Psoas muscle (tissue), 8 donors: ENCODE measurements around the gene CLCF1. TPM values are rescaled to one million over a fixed set of nuclear protein-coding genes. Genes with fewer than 3 reads are reported as not detected.

Experiments
- ATAC-seq, 4 donors: fragments of 200-7000 bp; cut with Tn5 transposase; one replicate each; pipeline ENCODE4 v1.9.1; 2020; ENCODE audit warnings: moderate library complexity in 3 of 4, mild to moderate bottlenecking in 2 of 4
- DNase-seq, 2 donors: peaks; one replicate each; pipeline ENCODE4 v3.0.0-alpha.2; 2020
- H3K27ac ChIP-seq: fragments of 200-600 bp; one replicate; pipeline ENCODE4 v1.8.0; 2022
- H3K27me3 ChIP-seq, 3 donors: fragments of 200-600 bp in 1 of 3; one replicate each; pipeline versions ENCODE4 v1.6.1 to v1.8.0; 2013 to 2022; ENCODE audit warnings: low read length in 2 of 3, mild to moderate bottlenecking in 2 of 3, moderate library complexity in 1 of 3; ENCODE audit not compliant: insufficient read depth in 3 of 3
- H3K36me3 ChIP-seq, 2 donors: fragments of 200-600 bp in 1 of 2; one replicate each; pipeline versions ENCODE4 v1.6.1 to v1.8.0; 2013 to 2022; ENCODE audit warnings: low read depth in 1 of 2, mild to moderate bottlenecking in 1 of 2, moderate library complexity in 1 of 2; ENCODE audit not compliant: insufficient read depth in 1 of 2
- H3K4me1 ChIP-seq: fragments of 200-600 bp; one replicate; pipeline ENCODE4 v1.8.0; 2022
- H3K4me3 ChIP-seq: fragments of 200-600 bp; one replicate; pipeline ENCODE4 v1.8.0; 2022; ENCODE audit warnings: mild to moderate bottlenecking
- H3K9me3 ChIP-seq: fragments of 200-600 bp; one replicate; pipeline ENCODE4 v1.8.0; 2022
- CTCF ChIP-seq: fragments of 200-600 bp; IDR thresholded peaks from one replicate; pipeline ENCODE4 v1.8.0; 2022; ENCODE audit warnings: antibody characterized with exemption
- WGBS, 3 donors: extraction: QIAGEN DNeasy Blood & Tissue Kit; methylation state at CpG; one replicate each; pipeline versions ENCODE4 v1.1.6 to v1.1.7; 2013; 5-methylcytosine and 5-hydroxymethylcytosine counted together
- intact Hi-C, 2 donors: fragments of 100-400 bp; cut with DNase I; formaldehyde crosslinking; loops; one replicate each; pipeline versions ENCODE4 v1.11.0 to v1.14.2; 2022
- long read RNA-seq, 2 donors: library from polyadenylated mRNA; unstranded; transcript quantifications; one replicate each; pipeline ENCODE4 v2.0.0, GENCODE V29; 2021
- polyA plus RNA-seq, 3 donors: library from polyadenylated mRNA; stranded (reverse); fragments of 200-250 nt; gene quantifications; one replicate each; pipeline ENCODE4 v1.2.3, GENCODE V29; 2013
- total RNA-seq, 4 donors: library from RNA; stranded (reverse); fragmentation: NEBNext Ultra II Directional in 2 of 4; extraction: Animal tissue kit (Norgen Biotek cat#: 25700) in 2 of 4; gene quantifications; one replicate each; pipeline versions ENCODE4 v1.2.1 to v1.2.4, GENCODE V29; 2021 to 2023
- donor health status: healthy with polysubstance abuse.
- donor health status: DM: no; HTN: no; CAD: no; lungs with moderate emphysema.
- donor health status: Bipolar disorder and iron deficiency.
- donor health status: healthy.
- donor health status: DM: yes; HTN: yes; CAD: no.
- donor health status: DM: no; HTN: no; CAD: no.
- donor health status: DM: no; HTN: no; CAD: no.
- donor health status: DM: yes; HTN: yes; CAD: no.

The CLCF1 gene
- 1 to 10 TPM in 1 of 4 donors, under 1 TPM in 3; 0.44 to 1.5 (median 0.82) TPM for total RNA-seq
- polyA plus RNA-seq: 1 to 10 TPM in 1 of 3 donors, under 1 TPM in 2; 0.47 to 6.5 (median 0.62) TPM
- long read RNA-seq, donor 1, partial matches to known transcripts: 0 of 3 reads
- long read RNA-seq, donor 1, other reads (novel, unspliced or antisense): 1 of 3 reads
- long read RNA-seq, donor 2: 0 reads

GRCh38 chr11:67372993-67373647 lies at the start of gene CLCF1:
TSS of gene CLCF1 (minus strand) at chr11:67373598. CDS start at chr11:67373539, 59 bp downstream.
- intact Hi-C loops: no loop called here
- no peak for TF ChIP-seq CTCF
- Histone ChIP-seq H3K27me3 (peaks cover 0 to 38% (median 8%) of the 10 kb centered on the region in 3 donors), H3K27ac (peak within 1 kb of the TSS; percentile 65), H3K4me1 (peaks cover 16% of the 10 kb centered on the region), H3K36me3 (no peaks in the 10 kb centered on the region), H3K9me3 (no peaks in the 10 kb centered on the region), H3K4me3 (peak within 1 kb of the TSS; percentile 76)
- DNase-seq (peak; percentile 69 to 73), ATAC-seq (peak; percentile 30 to 47 (median 39))
- 0 to 1% (median 0%) methylated on average over 30 to 71 of the region's 76 CpGs for WGBS, 3 donors

- peaks cover 31% of the 10 kb centered on the region for H3K4me1 ChIP-seq
- no peak overlapping the region for H3K4me3 ChIP-seq
- no peaks in the 10 kb centered on the region for H3K36me3 ChIP-seq
- TF ChIP-seq CTCF: no peak
- no peaks in the 10 kb centered on the region for H3K9me3 ChIP-seq
- ATAC-seq: no peak
- no peaks in the 10 kb centered on the region for H3K27me3 ChIP-seq
- no peak overlapping the region for H3K27ac ChIP-seq
- intact Hi-C loops: no loop called here
- 71 to 76% (median 74%) methylated on average over 6 of the region's 6 CpGs for WGBS, 3 donors
- DNase-seq: no peak
These were observed 49.5 kb upstream of the CLCF1 start for GRCh38 chr11:67422891-67423290.

GRCh38 chr11:67421430-67422031 lies 48.1 kb upstream of the CLCF1 start:
- intact Hi-C loops: no loop called here
- H3K27me3 ChIP-seq: no peaks in the 10 kb centered on the region
- H3K4me3 ChIP-seq: peak overlapping the region; percentile 68
- H3K36me3 ChIP-seq: no peaks in the 10 kb centered on the region
- 80 to 84% (median 82%) methylated on average over 22 of the region's 22 CpGs for WGBS, 3 donors
- no peaks in the 10 kb centered on the region for H3K9me3 ChIP-seq
- H3K27ac ChIP-seq: peak overlapping the region; percentile 95
- ATAC-seq (no peak), DNase-seq (no peak)
- no peak for TF ChIP-seq CTCF
- H3K4me1 ChIP-seq: peaks cover 39% of the 10 kb centered on the region

DNA sequence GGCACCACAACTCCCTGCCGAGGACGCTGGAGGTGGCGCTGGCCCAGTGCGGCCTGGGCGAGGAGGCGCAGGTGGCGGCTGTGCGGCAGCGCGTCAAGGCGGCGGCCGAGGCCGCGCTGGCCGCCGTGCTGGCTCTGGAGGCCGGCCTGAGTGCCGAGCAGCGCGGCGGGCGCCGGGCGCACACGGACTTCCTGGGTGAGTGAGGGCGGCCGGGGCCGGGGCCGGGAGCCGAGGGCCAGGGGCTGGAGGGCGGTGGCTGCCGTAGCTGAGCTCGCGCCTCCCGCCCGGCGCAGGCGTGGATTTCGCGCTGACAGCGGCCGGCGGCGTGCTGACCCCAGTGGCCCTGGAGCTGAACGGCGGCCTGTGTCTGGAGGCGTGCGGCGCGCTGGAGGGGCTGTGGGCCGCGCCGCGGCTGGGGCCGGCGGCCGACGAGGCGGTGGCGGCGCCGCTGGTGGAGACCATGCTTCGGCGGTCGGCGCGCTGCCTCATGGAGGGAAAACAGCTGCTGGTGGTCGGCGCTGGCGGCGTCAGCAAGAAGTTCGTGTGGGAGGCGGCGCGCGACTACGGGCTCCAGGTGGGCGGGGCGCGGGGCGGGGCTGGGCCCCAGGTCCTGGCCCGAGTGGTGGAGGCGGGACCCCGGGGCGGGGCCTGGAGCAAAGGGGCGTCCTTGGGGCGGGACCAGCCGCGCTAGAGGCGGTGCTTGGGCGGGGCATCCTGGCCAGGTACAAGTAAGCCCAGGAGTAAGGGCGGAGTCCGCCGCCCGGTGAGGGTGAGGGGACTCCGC lies 47.4 kb upstream of the CLCF1 start:
- intact Hi-C loops: no loop called here
- WGBS, 3 donors: 1 to 3% (median 1%) methylated on average over 52 to 97 of the region's 97 CpGs
- peak; percentile 97 to 98 for DNase-seq
- Histone ChIP-seq H3K27ac (peak overlapping the region; percentile 95), H3K9me3 (no peaks in the 10 kb centered on the region), H3K4me1 (peaks cover 46% of the 10 kb centered on the region), H3K4me3 (peak overlapping the region; percentile 68), H3K36me3 (no peaks in the 10 kb centered on the region), H3K27me3 (no peaks in the 10 kb centered on the region)
- no peak for TF ChIP-seq CTCF
- peak; percentile 85 to 90 (median 86) for ATAC-seq
